ENCODE data around the gene ITPR1. TPM values are rescaled to one million over a fixed set of nuclear protein-coding genes. Genes with fewer than 3 reads are reported as not detected.

ITPR1 gene
- total RNA-seq, 4 donors from 2014 or later, result 9.5 to 24.1 (median 17.5) TPM

- WGBS, 2 donors, result 84 to 92% methylated on average over 11 to 12 of the region's 12 CpGs
- DNase-seq (ENCODE audit: low spot score in 2 of 2), result no peak
- TF ChIP-seq POLR2A (IDR thresholded peaks at IDR 0.05) (no peak), CTCF (IDR thresholded peaks at IDR 0.05) (no peak)
- intact Hi-C loops (cut with DNase I; ENCODE audit: low total_unique reads), result no loop called here
- no peak overlapping the region for H3K4me3 ChIP-seq (ENCODE audit: low read depth, poor library complexity, severe bottlenecking)
These were observed 275.4 kb downstream of the ITPR1 start for GRCh38 chr3:4768521-4768920.

DNA sequence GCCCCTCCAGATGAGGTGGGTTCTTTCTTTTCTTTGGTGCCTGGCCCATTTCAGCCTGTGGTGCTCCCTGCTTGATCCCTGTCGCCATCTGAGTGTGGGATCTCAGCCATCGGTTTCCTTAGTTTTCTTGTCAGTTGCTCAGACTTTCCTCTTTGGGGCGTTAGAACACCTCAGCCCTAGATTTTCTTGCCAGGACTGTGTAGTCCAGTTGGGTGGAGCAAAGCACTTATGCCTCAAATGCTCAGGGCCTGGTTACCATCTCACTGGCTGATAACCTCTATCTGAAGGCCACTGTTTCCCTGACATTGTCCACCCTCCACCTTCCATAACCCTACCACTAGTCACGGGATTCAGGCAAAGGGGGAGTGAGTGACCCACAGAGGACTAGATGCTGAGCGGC is 277.4 kb downstream of the ITPR1 start:
- no peak for DNase-seq (ENCODE audit: low spot score in 2 of 2)
- no peak overlapping the region for H3K4me3 ChIP-seq (ENCODE audit: low read depth, poor library complexity, severe bottlenecking)
- WGBS, 2 donors, result 85 to 89% methylated on average over 5 of the region's 5 CpGs
- intact Hi-C loops (cut with DNase I; ENCODE audit: low total_unique reads), result no loop called here
- TF ChIP-seq POLR2A (IDR thresholded peaks at IDR 0.05), result no peak
- TF ChIP-seq CTCF (IDR thresholded peaks at IDR 0.05), result no peak

DNA sequence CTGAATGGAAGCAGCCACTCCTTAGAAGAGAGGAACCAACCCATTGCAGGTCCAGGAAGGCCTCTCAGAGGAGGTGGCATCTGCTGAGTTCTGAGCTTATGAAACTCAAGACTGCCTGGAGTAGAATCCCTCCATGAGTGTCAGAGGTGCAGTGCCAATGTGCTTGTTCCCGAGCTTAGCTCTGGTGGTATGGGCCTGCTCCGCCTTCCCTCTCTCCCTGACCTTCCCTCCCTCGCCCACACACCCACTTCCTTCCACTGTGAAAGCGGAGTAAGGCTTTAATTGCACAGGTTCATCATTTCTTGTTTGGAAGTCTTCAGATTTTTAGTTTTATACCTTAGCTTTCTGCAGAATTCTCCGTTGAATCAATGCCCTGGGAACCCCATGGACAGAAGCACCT is 278.1 kb downstream of the ITPR1 start:
- DNase-seq (ENCODE audit: low spot score in 2 of 2), result no peak
- TF ChIP-seq POLR2A (IDR thresholded peaks at IDR 0.05), result no peak
- WGBS, 2 donors, result 75 to 81% methylated on average over 5 of the region's 5 CpGs
- intact Hi-C loops (cut with DNase I; ENCODE audit: low total_unique reads), result no loop called here
- no peak overlapping the region for H3K4me3 ChIP-seq (ENCODE audit: low read depth, poor library complexity, severe bottlenecking)

GRCh38 chr3:4772171-4772804 is 279.1 kb downstream of the ITPR1 start:
- H3K4me3 ChIP-seq (ENCODE audit: low read depth, poor library complexity, severe bottlenecking), result no peak overlapping the region
- intact Hi-C loops (cut with DNase I; ENCODE audit: low total_unique reads), result no loop called here
- DNase-seq (ENCODE audit: low spot score in 2 of 2), result peak; percentile 82 to 90
- TF ChIP-seq POLR2A (IDR thresholded peaks at IDR 0.05), result no peak
- no peak for TF ChIP-seq CTCF (IDR thresholded peaks at IDR 0.05)
- WGBS, 2 donors, result 21 to 22% methylated on average over 4 of the region's 4 CpGs

DNA sequence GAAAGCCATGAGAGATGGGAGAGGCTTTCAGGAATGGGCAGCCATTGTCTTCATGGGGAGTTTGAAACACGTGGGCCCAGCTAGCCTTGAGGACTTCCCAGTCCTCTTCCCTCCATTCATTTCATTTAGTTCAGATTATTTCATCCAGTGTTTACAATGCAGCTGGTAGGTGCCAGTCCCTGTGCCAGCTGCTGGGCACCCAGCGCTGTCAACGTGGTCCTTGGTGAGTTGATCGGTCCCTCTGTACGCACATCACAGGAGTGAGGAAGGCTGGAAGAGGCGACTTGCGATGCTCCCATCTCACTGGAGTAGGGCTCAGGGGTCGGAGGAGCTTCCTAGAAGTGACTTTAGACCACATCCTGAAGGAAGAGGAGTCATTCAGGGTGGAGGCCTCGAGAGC is 279.7 kb downstream of the ITPR1 start:
- TF ChIP-seq POLR2A (IDR thresholded peaks at IDR 0.05), result no peak
- no peak for TF ChIP-seq CTCF (IDR thresholded peaks at IDR 0.05)
- 80 to 93% methylated on average over 9 of the region's 9 CpGs for WGBS, 2 donors
- DNase-seq (ENCODE audit: low spot score in 2 of 2), result no peak
- H3K4me3 ChIP-seq (ENCODE audit: low read depth, poor library complexity, severe bottlenecking), result no peak overlapping the region
- intact Hi-C loops (cut with DNase I; ENCODE audit: low total_unique reads), result no loop called here

DNA sequence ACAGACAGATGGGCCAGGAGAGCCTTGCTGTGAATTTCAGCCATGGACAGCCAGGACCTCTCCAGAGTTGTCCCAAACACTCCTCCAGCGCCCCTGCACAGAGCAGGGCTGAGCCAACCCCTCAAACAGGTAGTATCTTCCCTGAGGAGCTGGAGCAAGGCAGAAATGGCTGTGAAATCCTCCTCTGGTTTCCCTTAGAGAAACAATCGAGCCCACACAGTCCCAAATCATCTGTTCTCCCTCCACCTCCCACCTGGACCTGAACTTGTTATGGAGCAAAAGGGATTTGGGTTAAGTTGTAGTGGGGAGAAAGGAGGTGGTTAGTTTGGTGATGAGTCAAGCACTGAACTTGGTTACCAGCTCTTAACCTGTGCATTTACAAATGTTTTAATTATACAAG is 280.4 kb downstream of the ITPR1 start:
- no peak for DNase-seq (ENCODE audit: low spot score in 2 of 2)
- intact Hi-C loops (cut with DNase I; ENCODE audit: low total_unique reads), result no loop called here
- TF ChIP-seq POLR2A (IDR thresholded peaks at IDR 0.05) (no peak), CTCF (IDR thresholded peaks at IDR 0.05) (no peak)
- 86 to 88% methylated on average over 2 of the region's 2 CpGs for WGBS, 2 donors
- no peak overlapping the region for H3K4me3 ChIP-seq (ENCODE audit: low read depth, poor library complexity, severe bottlenecking)
